AG10803 (cell line): ENCODE results near the gene LMBR1.
A peak's percentile ranks its signal among the peaks of the same experiment; 100 is the strongest.

Experiments used
- DNase-seq: peaks from one replicate; pipeline ENCODE4 v3.0.0; 2010; ENCODE audit warnings: low read depth
- H3K4me3 ChIP-seq: 2 replicates; pipeline ENCODE4 v1.5.1; 2011; ENCODE audit warnings: mild to moderate bottlenecking, low read length, control low read depth
- CTCF ChIP-seq: conservative IDR thresholded peaks from 2 replicates; pipeline ENCODE4 v1.5.1; 2011; ENCODE audit warnings: mild to moderate bottlenecking, low read length, control low read depth, inconsistent platforms

The LMBR1 gene

GRCh38 chr7:156673902-156674301 is 219.1 kb downstream of the LMBR1 start:
- no peak for DNase-seq
- no peak overlapping the region for H3K4me3 ChIP-seq
- no peak for TF ChIP-seq CTCF

- no peak for DNase-seq
- TF ChIP-seq CTCF, result no peak
- H3K4me3 ChIP-seq, result no peak overlapping the region
Observed at GRCh38 chr7:156673454-156673853, 219.5 kb downstream of the LMBR1 start.

GRCh38 chr7:156669035-156669828 is 223.8 kb downstream of the LMBR1 start:
- TF ChIP-seq CTCF, result no peak
- no peak for DNase-seq
- no peak overlapping the region for H3K4me3 ChIP-seq

- DNase-seq, result no peak
- no peak for TF ChIP-seq CTCF
- H3K4me3 ChIP-seq, result no peak overlapping the region
Observed at GRCh38 chr7:156668130-156668741, 224.7 kb downstream of the LMBR1 start.

- TF ChIP-seq CTCF, result no peak
- no peak overlapping the region for H3K4me3 ChIP-seq
- DNase-seq, result no peak
Observed at GRCh38 chr7:156667110-156667426, 225.9 kb downstream of the LMBR1 start.

- no peak for TF ChIP-seq CTCF
- DNase-seq, result peak; percentile 3
- no peak overlapping the region for H3K4me3 ChIP-seq
Observed at GRCh38 chr7:156666368-156667109, 226.4 kb downstream of the LMBR1 start.
